ENCODE measurements around the gene SLC6A11.
A peak's percentile ranks its signal among the peaks of the same experiment; 100 is the strongest.

Gene SLC6A11

GRCh38 chr3:10845001-10845761 lies 29.2 kb downstream of the SLC6A11 start:
- DNase-seq: no peak

- DNase-seq: no peak
These were observed 30.0 kb downstream of the SLC6A11 start for GRCh38 chr3:10845839-10846656.

GRCh38 chr3:10846657-10846975 lies 30.6 kb downstream of the SLC6A11 start:
- no peak for DNase-seq

GRCh38 chr3:10848261-10848660 lies 32.2 kb downstream of the SLC6A11 start:
- no peak for DNase-seq

- no peak for DNase-seq
These were observed 36.2 kb downstream of the SLC6A11 start for GRCh38 chr3:10852066-10852808.

DNA sequence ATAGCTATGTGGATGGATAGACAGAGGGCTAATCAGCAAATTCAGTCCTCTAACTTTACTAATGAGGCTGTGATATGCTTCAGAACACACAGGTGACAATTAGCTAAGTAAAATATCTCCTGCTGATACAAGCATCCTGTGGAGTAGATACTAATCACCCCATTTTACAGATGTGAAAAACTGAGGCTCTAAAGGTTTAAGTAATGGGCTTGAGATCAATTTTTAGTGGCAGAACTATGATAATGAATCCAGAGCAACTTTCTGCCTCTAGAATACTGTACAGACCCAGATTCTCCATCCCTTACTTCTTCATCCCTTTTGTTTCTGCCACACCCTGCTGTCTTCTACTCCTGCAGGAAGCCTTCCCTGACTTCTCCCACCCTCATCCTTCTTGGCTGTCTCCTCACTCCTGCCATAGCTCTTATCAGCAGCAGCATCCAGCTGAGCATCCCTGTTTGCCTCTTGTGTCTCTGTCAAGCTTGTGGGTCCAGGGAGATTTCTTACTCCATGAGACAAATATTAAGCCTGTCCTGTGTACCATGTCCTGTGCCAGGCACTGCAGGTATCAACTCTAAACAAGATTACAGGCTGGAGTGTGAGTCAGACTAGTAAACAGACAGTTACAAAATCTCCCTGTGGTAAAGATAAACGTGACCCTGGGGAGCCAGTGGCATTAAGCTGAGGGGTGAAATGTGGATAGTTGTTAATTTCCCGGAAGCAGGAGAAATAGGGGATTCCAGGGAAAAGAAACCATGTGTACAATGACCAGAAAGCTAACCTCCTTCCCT lies 39.2 kb downstream of the SLC6A11 start:
- DNase-seq: no peak

GRCh38 chr3:10855871-10856662 lies 40.0 kb downstream of the SLC6A11 start:
- no peak for DNase-seq

GRCh38 chr3:10857235-10857634 lies 41.2 kb downstream of the SLC6A11 start:
- DNase-seq: no peak

- DNase-seq: no peak
These were observed 42.1 kb downstream of the SLC6A11 start for GRCh38 chr3:10858091-10858490.

- no peak for DNase-seq
These were observed 51.4 kb downstream of the SLC6A11 start for GRCh38 chr3:10867384-10867783.

- DNase-seq: no peak
These were observed 53.4 kb downstream of the SLC6A11 start for GRCh38 chr3:10869460-10869859.

- DNase-seq: no peak
These were observed 54.3 kb downstream of the SLC6A11 start for GRCh38 chr3:10870296-10870695.

- DNase-seq: no peak
These were observed 57.4 kb downstream of the SLC6A11 start for GRCh38 chr3:10873415-10873814.

DNA sequence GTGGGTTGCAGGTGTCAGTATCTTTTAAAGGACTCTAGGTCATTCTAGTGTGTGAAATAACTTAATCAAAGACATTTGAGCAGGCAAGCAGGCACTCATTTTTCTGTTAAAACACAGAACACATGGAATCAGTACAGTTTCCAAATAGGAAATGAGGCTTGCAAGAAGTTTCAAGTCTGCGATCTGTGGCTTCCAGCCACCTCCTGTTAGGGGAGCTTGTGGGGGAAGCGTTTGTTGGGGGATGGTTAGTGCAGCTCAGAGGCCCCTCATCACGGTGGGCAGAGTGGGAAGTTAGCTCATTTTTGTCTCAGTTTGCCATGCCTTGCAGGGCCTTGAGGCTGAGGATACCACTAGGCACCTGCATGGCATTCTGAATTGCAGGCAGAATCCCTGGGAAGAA lies 59.9 kb downstream of the SLC6A11 start:
- no peak for DNase-seq

DNA sequence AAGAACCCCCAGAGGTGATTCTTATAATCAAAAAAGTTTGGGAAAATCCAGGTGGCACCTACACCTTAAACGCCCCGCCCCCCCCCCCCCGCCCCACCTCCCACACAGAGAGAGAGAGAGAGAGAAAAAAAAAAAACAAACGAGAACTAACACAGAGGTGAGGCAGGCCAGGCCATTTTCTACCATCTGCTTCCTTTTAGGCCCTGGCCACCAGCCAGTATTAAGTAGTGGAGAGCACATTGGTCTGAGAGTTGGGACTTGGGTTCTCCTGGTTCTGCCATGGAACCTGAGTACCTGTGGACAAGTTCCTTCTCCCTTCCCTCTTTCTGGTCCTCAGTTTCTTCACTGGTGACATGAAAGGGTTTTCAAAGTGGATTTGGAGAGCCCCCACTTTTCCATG lies 60.6 kb downstream of the SLC6A11 start:
- DNase-seq: no peak

- no peak for DNase-seq
These were observed 66.8 kb downstream of the SLC6A11 start for GRCh38 chr3:10882851-10883250.

- peak; percentile 8 for DNase-seq
These were observed 67.6 kb downstream of the SLC6A11 start for GRCh38 chr3:10883478-10884234.

DNA sequence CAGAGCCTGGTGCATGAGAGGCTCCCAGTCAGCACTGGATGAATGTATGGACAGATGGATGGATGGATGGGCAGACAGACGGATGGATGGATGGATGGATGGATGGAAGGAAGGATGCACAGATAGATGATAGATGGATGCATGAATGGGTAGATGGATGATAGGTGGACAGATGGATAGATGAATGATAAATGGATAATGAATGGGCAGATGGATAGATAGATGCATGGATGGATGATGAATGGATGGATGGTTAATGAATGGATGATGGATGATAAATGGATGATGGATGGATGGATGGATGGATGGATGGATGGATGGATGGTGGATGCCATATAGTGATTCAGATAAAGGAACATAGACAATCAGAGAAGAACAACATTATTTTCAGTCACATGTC lies 71.0 kb downstream of the SLC6A11 start:
- no peak for DNase-seq

DNA sequence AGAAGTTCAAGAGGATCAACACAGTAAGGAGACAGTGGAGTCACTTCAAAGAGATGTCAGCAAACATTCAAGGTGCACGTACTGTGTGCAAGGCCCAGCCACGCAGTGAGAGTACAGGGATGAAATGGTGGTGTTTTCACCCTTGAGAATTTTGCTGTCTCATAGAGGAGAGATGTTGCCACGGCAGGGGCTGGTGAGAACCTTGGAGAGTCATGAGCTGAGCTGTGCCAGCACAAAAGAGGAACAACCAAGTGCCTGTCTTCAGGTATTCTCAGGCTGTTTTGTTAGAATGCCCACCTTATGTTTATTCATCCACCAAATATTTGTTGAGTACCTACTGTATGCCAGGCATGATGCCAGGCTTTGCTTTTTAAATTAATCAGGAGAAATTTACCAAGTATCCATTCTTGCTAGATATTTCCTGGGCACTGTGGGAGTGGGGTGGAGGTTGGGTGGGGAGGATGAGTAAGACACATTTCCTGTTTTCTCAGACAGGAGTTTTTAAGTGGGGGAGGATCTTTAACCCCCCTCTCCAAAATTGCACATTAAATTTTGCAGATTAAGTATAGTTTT lies 72.6 kb downstream of the SLC6A11 start:
- no peak for DNase-seq

DNA sequence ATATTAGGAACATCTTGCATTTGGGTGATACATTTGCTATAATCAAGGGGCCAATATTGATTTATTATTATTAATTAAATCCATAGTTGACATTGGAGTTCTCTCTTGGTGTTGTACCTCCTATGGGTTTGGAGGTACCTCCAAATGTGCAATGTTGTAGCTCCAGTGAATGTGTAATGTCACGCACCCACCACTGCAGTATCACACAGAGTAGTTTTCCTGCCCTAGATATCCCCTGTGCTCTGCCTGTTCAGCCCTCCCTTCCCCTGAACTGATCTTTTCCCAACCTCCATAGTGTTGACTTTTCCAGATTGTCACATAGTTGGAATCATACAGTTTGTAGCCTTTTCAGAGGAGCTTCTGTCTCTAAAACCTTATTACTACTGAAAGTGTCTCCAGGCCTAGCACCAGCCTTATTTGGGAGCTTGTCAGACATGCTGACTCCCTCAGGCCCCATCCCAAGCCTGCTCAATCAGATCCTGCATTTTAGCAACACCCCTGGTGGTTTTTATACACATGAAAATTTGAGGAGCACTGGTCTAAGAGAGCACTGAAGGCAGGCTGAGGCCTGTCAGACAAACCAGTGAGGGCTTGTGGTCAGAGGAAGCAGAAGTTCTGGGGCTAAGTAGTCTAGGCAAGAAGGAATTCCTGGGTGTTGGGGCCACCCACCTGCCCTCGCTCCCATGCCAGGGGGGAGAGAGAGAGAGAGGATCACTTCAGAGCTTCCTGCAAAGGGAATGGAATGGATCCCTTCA lies 73.4 kb downstream of the SLC6A11 start:
- no peak for DNase-seq
